ENCODE data around the gene PARL. TPM values are rescaled to one million over a fixed set of nuclear protein-coding genes. Genes with fewer than 3 reads are reported as not detected.

Gene PARL
- total and polyA plus RNA-seq, 2 donors (not counting 1 experiment from before 2014, with no cell fraction given) = 30.2 to 55.9 TPM

DNA sequence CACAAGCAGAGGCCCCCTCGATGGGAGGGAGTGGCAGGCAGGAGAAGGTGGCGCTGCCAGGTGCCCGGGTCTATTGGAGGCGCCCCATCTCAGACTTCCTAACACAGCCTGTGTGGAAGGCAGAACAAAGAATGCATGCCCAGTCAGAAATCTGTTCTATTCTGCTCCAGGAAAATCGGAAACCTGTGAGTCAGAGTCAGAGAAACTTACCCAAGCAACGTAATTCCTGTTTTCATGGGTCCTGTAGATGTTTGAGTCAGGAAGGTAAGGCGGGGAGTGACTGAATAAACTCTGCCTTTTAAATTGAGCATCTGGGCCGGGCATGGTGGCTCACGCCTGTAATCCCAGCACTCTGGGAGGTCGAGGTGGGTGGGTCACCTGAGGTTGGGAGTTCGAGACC is 73.0 kb downstream of the PARL start:
- no peak for DNase-seq (ENCODE audit: low read depth in 2 of 2)
- no peak overlapping the region for H2AFZ ChIP-seq (ENCODE audit: low read length)
- no peaks in the 10 kb centered on the region for H3K27me3 ChIP-seq (ENCODE audit: control insufficient read depth, insufficient read depth, low read length)
- no peaks in the 10 kb centered on the region for H4K20me1 ChIP-seq (ENCODE audit: control insufficient read depth, extremely low read depth, insufficient read depth, low read length)
- no peak overlapping the region for H3K4me2 ChIP-seq (ENCODE audit: extremely low read depth, insufficient read depth, low read length)
- no peak overlapping the region for H3K27ac ChIP-seq (ENCODE audit: insufficient read depth, low read length)
- TF ChIP-seq CTCF (conservative IDR thresholded peaks at IDR 0.05 in 1 of 2, IDR thresholded peaks at IDR 0.05 in 1 of 2; ENCODE audit: low read depth in 1 of 2, low read length in 2 of 2) (no peak), EZH2 (IDR thresholded peaks at IDR 0.05; ENCODE audit: low read length, missing control alignments) (no peak)
- H3K4me3 ChIP-seq (replicated peaks in 1 of 4; ENCODE audit: control extremely low read depth in 1 of 4, insufficient read depth in 1 of 4, low read depth in 3 of 4, low read length in 4 of 4) = no peak overlapping the region
- no peak overlapping the region for H3K9ac ChIP-seq (ENCODE audit: insufficient read depth, low read length)
- H3K4me1 ChIP-seq (ENCODE audit: control insufficient read depth, extremely low read depth, insufficient read depth, low read length) = no peaks in the 10 kb centered on the region
- H3K79me2 ChIP-seq (ENCODE audit: control insufficient read depth, insufficient read depth, low read length) = no peaks in the 10 kb centered on the region
- H3K36me3 ChIP-seq (ENCODE audit: control insufficient read depth, insufficient read depth, low read length) = peaks cover 10% of the 10 kb centered on the region
- no peaks in the 10 kb centered on the region for H3K9me3 ChIP-seq (ENCODE audit: control insufficient read depth, insufficient read depth, low read depth, low read length)

- Histone ChIP-seq H3K9ac (ENCODE audit: insufficient read depth, low read length) (no peak overlapping the region), H3K4me1 (ENCODE audit: control insufficient read depth, extremely low read depth, insufficient read depth, low read length) (no peaks in the 10 kb centered on the region), H3K36me3 (ENCODE audit: control insufficient read depth, insufficient read depth, low read length) (peaks cover 10% of the 10 kb centered on the region), H3K9me3 (ENCODE audit: control insufficient read depth, insufficient read depth, low read depth, low read length) (no peaks in the 10 kb centered on the region), H3K79me2 (ENCODE audit: control insufficient read depth, insufficient read depth, low read length) (no peaks in the 10 kb centered on the region), H4K20me1 (ENCODE audit: control insufficient read depth, extremely low read depth, insufficient read depth, low read length) (no peaks in the 10 kb centered on the region), H3K27ac (ENCODE audit: insufficient read depth, low read length) (no peak overlapping the region), H3K27me3 (ENCODE audit: control insufficient read depth, insufficient read depth, low read length) (no peaks in the 10 kb centered on the region), H3K4me3 (replicated peaks in 1 of 4; ENCODE audit: control extremely low read depth in 1 of 4, insufficient read depth in 1 of 4, low read depth in 3 of 4, low read length in 4 of 4) (no peak overlapping the region), H3K4me2 (ENCODE audit: extremely low read depth, insufficient read depth, low read length) (no peak overlapping the region), H2AFZ (ENCODE audit: low read length) (no peak overlapping the region)
- DNase-seq (ENCODE audit: low read depth in 2 of 2) = no peak
- TF ChIP-seq EZH2 (IDR thresholded peaks at IDR 0.05; ENCODE audit: low read length, missing control alignments) = no peak
- no peak for TF ChIP-seq CTCF (conservative IDR thresholded peaks at IDR 0.05 in 1 of 2, IDR thresholded peaks at IDR 0.05 in 1 of 2; ENCODE audit: low read depth in 1 of 2, low read length in 2 of 2)
These were observed 73.8 kb downstream of the PARL start for GRCh38 chr3:183810643-183811594.

- H3K36me3 ChIP-seq (ENCODE audit: control insufficient read depth, insufficient read depth, low read length) = peaks cover 13% of the 10 kb centered on the region
- no peak overlapping the region for H3K4me2 ChIP-seq (ENCODE audit: extremely low read depth, insufficient read depth, low read length)
These were observed 75.4 kb downstream of the PARL start for GRCh38 chr3:183809270-183809669.

More at GRCh38 chr3:183809270-183809669, 75.4 kb downstream of the PARL start:
- TF ChIP-seq EZH2 (IDR thresholded peaks at IDR 0.05; ENCODE audit: low read length, missing control alignments) (no peak), CTCF (conservative IDR thresholded peaks at IDR 0.05 in 1 of 2, IDR thresholded peaks at IDR 0.05 in 1 of 2; ENCODE audit: low read depth in 1 of 2, low read length in 2 of 2) (no peak)
- no peak overlapping the region for H3K9ac ChIP-seq (ENCODE audit: insufficient read depth, low read length)
- H3K27ac ChIP-seq (ENCODE audit: insufficient read depth, low read length) = no peak overlapping the region
- no peaks in the 10 kb centered on the region for H3K9me3 ChIP-seq (ENCODE audit: control insufficient read depth, insufficient read depth, low read depth, low read length)
- DNase-seq (ENCODE audit: low read depth in 2 of 2) = no peak
- H2AFZ ChIP-seq (ENCODE audit: low read length) = no peak overlapping the region
- H3K4me1 ChIP-seq (ENCODE audit: control insufficient read depth, extremely low read depth, insufficient read depth, low read length) = no peaks in the 10 kb centered on the region
- H4K20me1 ChIP-seq (ENCODE audit: control insufficient read depth, extremely low read depth, insufficient read depth, low read length) = no peaks in the 10 kb centered on the region
- H3K4me3 ChIP-seq (replicated peaks in 1 of 4; ENCODE audit: control extremely low read depth in 1 of 4, insufficient read depth in 1 of 4, low read depth in 3 of 4, low read length in 4 of 4) = no peak overlapping the region
- no peaks in the 10 kb centered on the region for H3K27me3 ChIP-seq (ENCODE audit: control insufficient read depth, insufficient read depth, low read length)
- H3K79me2 ChIP-seq (ENCODE audit: control insufficient read depth, insufficient read depth, low read length) = no peaks in the 10 kb centered on the region
